ENCODE results near the gene PPM1D.

The PPM1D gene

GRCh38 chr17:60685437-60685836 is 85.4 kb downstream of the PPM1D start:
- no peak for TF ChIP-seq CTCF (IDR thresholded peaks at IDR 0.05)

GRCh38 chr17:60695960-60696359 is 96.0 kb downstream of the PPM1D start:
- no peak for TF ChIP-seq CTCF (IDR thresholded peaks at IDR 0.05)

- TF ChIP-seq CTCF (IDR thresholded peaks at IDR 0.05), result no peak
Measured at GRCh38 chr17:60699090-60699489, 99.1 kb downstream of the PPM1D start.

GRCh38 chr17:60704170-60704569 is 104.2 kb downstream of the PPM1D start:
- no peak for TF ChIP-seq CTCF (IDR thresholded peaks at IDR 0.05)

- no peak for TF ChIP-seq CTCF (IDR thresholded peaks at IDR 0.05)
Measured at GRCh38 chr17:60712675-60713074, 112.7 kb downstream of the PPM1D start.

- no peak for TF ChIP-seq CTCF (IDR thresholded peaks at IDR 0.05)
Measured at GRCh38 chr17:60713608-60714007, 113.6 kb downstream of the PPM1D start.
